ENCODE measurements around the gene VTCN1.

DNA sequence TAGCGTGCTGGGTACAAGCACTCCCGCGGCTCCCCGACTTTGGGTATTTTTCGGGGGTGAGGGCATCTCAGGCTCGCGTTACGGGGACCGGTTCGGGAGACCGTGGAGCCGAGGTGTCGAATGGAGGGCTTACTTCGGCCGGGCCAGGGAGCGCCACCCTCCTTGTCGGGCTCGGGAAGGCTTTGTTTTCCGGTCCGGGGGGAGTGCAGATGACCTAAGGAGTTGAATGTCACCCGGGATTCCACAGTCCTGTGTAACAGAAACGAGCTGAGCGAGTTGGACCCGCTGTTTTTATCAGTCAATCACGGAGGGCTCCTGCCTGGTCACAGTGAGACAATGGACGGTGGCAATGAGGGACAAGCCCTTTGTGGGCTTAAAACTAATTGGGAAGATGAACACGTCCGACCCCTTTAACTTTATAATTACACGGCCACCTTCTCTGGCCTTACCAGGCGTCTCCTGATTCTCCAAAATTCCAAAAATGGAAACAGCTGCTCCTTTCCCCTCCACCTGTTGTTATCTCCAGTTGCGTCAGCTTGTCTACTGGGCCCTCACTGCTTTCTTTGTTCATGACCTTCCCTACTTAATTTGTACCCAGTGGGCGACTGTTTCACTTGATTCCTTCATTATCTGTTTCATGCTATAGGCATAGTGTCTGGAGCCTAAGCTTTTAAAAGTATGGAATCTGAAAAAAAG lies 88.2 kb downstream of the VTCN1 start:
- TF ChIP-seq ZNF274 (IDR thresholded peaks at IDR 0.05; ENCODE audit: borderline replicate concordance, extremely low read depth, low read length) (no peak), BRCA1 (IDR thresholded peaks at IDR 0.05; ENCODE audit: low read depth, low read length) (no peak), KDM5A (IDR thresholded peaks at IDR 0.05; ENCODE audit: low read length) (no peak), TAF1 (IDR thresholded peaks at IDR 0.05; ENCODE audit: low read depth, low read length) (no peak), TAF7 (optimal IDR thresholded peaks at IDR 0.05; ENCODE audit: borderline replicate concordance, low read depth, low read length) (no peak), EP300 (IDR thresholded peaks at IDR 0.05; ENCODE audit: borderline replicate concordance in 1 of 2, low read depth in 2 of 2, low read length in 2 of 2) (no peak), FOSL1 (IDR thresholded peaks at IDR 0.05; ENCODE audit: insufficient read depth, low read depth, low read length) (no peak)
- TF ChIP-seq, protein P1, sequence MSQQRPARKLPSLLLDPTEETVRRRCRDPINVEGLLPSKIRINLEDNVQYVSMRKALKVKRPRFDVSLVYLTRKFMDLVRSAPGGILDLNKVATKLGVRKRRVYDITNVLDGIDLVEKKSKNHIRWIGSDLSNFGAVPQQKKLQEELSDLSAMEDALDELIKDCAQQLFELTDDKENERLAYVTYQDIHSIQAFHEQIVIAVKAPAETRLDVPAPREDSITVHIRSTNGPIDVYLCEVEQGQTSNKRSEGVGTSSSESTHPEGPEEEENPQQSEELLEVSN (IDR thresholded peaks at IDR 0.05): no peak
- TF ChIP-seq, protein P2, sequence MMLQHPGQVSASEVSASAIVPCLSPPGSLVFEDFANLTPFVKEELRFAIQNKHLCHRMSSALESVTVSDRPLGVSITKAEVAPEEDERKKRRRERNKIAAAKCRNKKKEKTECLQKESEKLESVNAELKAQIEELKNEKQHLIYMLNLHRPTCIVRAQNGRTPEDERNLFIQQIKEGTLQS (IDR thresholded peaks at IDR 0.05; ENCODE audit: insufficient read depth, low read depth, low read length): no peak

Measured in H1 (cell line).